ENCODE data around the gene AK5.

- TF ChIP-seq CTCF (IDR thresholded peaks at IDR 0.05; ENCODE audit: low read depth, low read length, poor library complexity, severe bottlenecking) (no peak), EZH2phosphoT487 (IDR thresholded peaks at IDR 0.05; ENCODE audit: borderline replicate concordance, low read length) (no peak)
Measured at GRCh38 chr1:77333501-77333900, 51.7 kb downstream of the AK5 start.
